Measurements from ENCODE around the gene ANKRD11. TPM values are rescaled to one million over a fixed set of nuclear protein-coding genes. Genes with fewer than 3 reads are reported as not detected.

The ANKRD11 gene
- total RNA-seq, 1 donor from 2014 or later, result 63.8 TPM

GRCh38 chr16:89482817-89483205 lies 7.5 kb downstream of the ANKRD11 start:
- H3K36me3 ChIP-seq, result no peaks in the 10 kb centered on the region
- peaks cover 98% of the 10 kb centered on the region for H3K4me1 ChIP-seq
- H3K27me3 ChIP-seq (ENCODE audit: low read depth), result no peaks in the 10 kb centered on the region
- H3K4me3 ChIP-seq, result no peak overlapping the region
- TF ChIP-seq CTCF (IDR thresholded peaks at IDR 0.05; ENCODE audit: borderline replicate concordance), result no peak
- no peaks in the 10 kb centered on the region for H3K9me3 ChIP-seq (replicated peaks)
- peak overlapping the region; percentile 33 for H3K27ac ChIP-seq (replicated peaks)
- intact Hi-C loops (cut with micrococcal nuclease), result loop anchor here (10.0 kb wide), 1 partner anchor 148 kb away; no protein-coding TSS in a partner anchor
- DNase-seq, result no peak

- Histone ChIP-seq H3K9me3 (replicated peaks) (no peaks in the 10 kb centered on the region), H3K4me3 (no peak overlapping the region), H3K4me1 (peaks cover 98% of the 10 kb centered on the region), H3K27me3 (ENCODE audit: low read depth) (no peaks in the 10 kb centered on the region), H3K36me3 (no peaks in the 10 kb centered on the region), H3K27ac (replicated peaks) (peak overlapping the region; percentile 33)
- no peak for DNase-seq
- TF ChIP-seq CTCF (IDR thresholded peaks at IDR 0.05; ENCODE audit: borderline replicate concordance), result no peak
- intact Hi-C loops (cut with micrococcal nuclease), result loop anchor here (10.0 kb wide), 1 partner anchor 147 kb away; no protein-coding TSS in a partner anchor
Measured at GRCh38 chr16:89482150-89482816, 8.1 kb downstream of the ANKRD11 start.

- TF ChIP-seq CTCF (IDR thresholded peaks at IDR 0.05; ENCODE audit: borderline replicate concordance), result no peak
- Histone ChIP-seq H3K27ac (replicated peaks) (peak overlapping the region; percentile 33), H3K36me3 (no peaks in the 10 kb centered on the region), H3K4me3 (no peak overlapping the region), H3K27me3 (ENCODE audit: low read depth) (no peaks in the 10 kb centered on the region), H3K9me3 (replicated peaks) (no peaks in the 10 kb centered on the region), H3K4me1 (peaks cover 98% of the 10 kb centered on the region)
- DNase-seq, result no peak
- intact Hi-C loops (cut with micrococcal nuclease), result loop anchor here (10.0 kb wide), 1 partner anchor 147 kb away; no protein-coding TSS in a partner anchor
Measured at GRCh38 chr16:89481356-89481955, 8.9 kb downstream of the ANKRD11 start.

GRCh38 chr16:89478576-89479221 lies 11.7 kb downstream of the ANKRD11 start:
- intact Hi-C loops (cut with micrococcal nuclease), result no loop called here
- DNase-seq, result no peak
- Histone ChIP-seq H3K4me1 (peaks cover 96% of the 10 kb centered on the region), H3K36me3 (no peaks in the 10 kb centered on the region), H3K4me3 (no peak overlapping the region), H3K27ac (replicated peaks) (no peak overlapping the region), H3K27me3 (ENCODE audit: low read depth) (no peaks in the 10 kb centered on the region), H3K9me3 (replicated peaks) (no peaks in the 10 kb centered on the region)
- TF ChIP-seq CTCF (IDR thresholded peaks at IDR 0.05; ENCODE audit: borderline replicate concordance), result no peak

- no peak for TF ChIP-seq CTCF (IDR thresholded peaks at IDR 0.05; ENCODE audit: borderline replicate concordance)
- Histone ChIP-seq H3K9me3 (replicated peaks) (no peaks in the 10 kb centered on the region), H3K27me3 (ENCODE audit: low read depth) (no peaks in the 10 kb centered on the region), H3K36me3 (no peaks in the 10 kb centered on the region), H3K27ac (replicated peaks) (no peak overlapping the region), H3K4me3 (no peak overlapping the region), H3K4me1 (peaks cover 96% of the 10 kb centered on the region)
- intact Hi-C loops (cut with micrococcal nuclease), result no loop called here
- DNase-seq, result no peak
Measured at GRCh38 chr16:89476811-89477261, 13.5 kb downstream of the ANKRD11 start.
